Psoas muscle (tissue), 8 donors: ENCODE results near the gene PEX11A. TPM values are rescaled to one million over a fixed set of nuclear protein-coding genes. Genes with fewer than 3 reads are reported as not detected.
"Not testable (repeated sequence)": the region's sequence is repeated elsewhere in the genome, so short reads cannot be mapped to it uniquely, and the experiment has no call there.

Experiments
- ATAC-seq, 4 donors: fragments of 200-7000 bp; cut with Tn5 transposase; one replicate each; pipeline ENCODE4 v1.9.1; 2020; ENCODE audit warnings: moderate library complexity in 3 of 4, mild to moderate bottlenecking in 2 of 4
- DNase-seq, 2 donors: peaks; one replicate each; pipeline ENCODE4 v3.0.0-alpha.2; 2020
- H3K27ac ChIP-seq: fragments of 200-600 bp; one replicate; pipeline ENCODE4 v1.8.0; 2022
- H3K27me3 ChIP-seq, 3 donors: fragments of 200-600 bp in 1 of 3; one replicate each; pipeline versions ENCODE4 v1.6.1 to v1.8.0; 2013 to 2022; ENCODE audit warnings: low read length in 2 of 3, mild to moderate bottlenecking in 2 of 3, moderate library complexity in 1 of 3; ENCODE audit not compliant: insufficient read depth in 3 of 3
- H3K36me3 ChIP-seq, 2 donors: fragments of 200-600 bp in 1 of 2; one replicate each; pipeline versions ENCODE4 v1.6.1 to v1.8.0; 2013 to 2022; ENCODE audit warnings: low read depth in 1 of 2, mild to moderate bottlenecking in 1 of 2, moderate library complexity in 1 of 2; ENCODE audit not compliant: insufficient read depth in 1 of 2
- H3K4me1 ChIP-seq: fragments of 200-600 bp; one replicate; pipeline ENCODE4 v1.8.0; 2022
- H3K4me3 ChIP-seq: fragments of 200-600 bp; one replicate; pipeline ENCODE4 v1.8.0; 2022; ENCODE audit warnings: mild to moderate bottlenecking
- H3K9me3 ChIP-seq: fragments of 200-600 bp; one replicate; pipeline ENCODE4 v1.8.0; 2022
- CTCF ChIP-seq: fragments of 200-600 bp; IDR thresholded peaks from one replicate; pipeline ENCODE4 v1.8.0; 2022; ENCODE audit warnings: antibody characterized with exemption
- whole genome bisulfite sequencing, 3 donors: extraction: QIAGEN DNeasy Blood & Tissue Kit; methylation state at CpG; one replicate each; pipeline versions ENCODE4 v1.1.6 to v1.1.7; 2013; 5-methylcytosine and 5-hydroxymethylcytosine counted together
- intact Hi-C, 2 donors: fragments of 100-400 bp; cut with DNase I; formaldehyde crosslinking; loops; one replicate each; pipeline versions ENCODE4 v1.11.0 to v1.14.2; 2022
- polyA plus RNA-seq, 3 donors: library from polyadenylated mRNA; stranded (reverse); fragments of 200-250 nt; gene quantifications; one replicate each; pipeline ENCODE4 v1.2.3, GENCODE V29; 2013
- total RNA-seq, 4 donors: library from RNA; stranded (reverse); fragmentation: NEBNext Ultra II Directional in 2 of 4; extraction: Animal tissue kit (Norgen Biotek cat#: 25700) in 2 of 4; gene quantifications; one replicate each; pipeline versions ENCODE4 v1.2.1 to v1.2.4, GENCODE V29; 2021 to 2023
- donor health status: healthy with polysubstance abuse.
- donor health status: DM: no; HTN: no; CAD: no; lungs with moderate emphysema.
- donor health status: Bipolar disorder and iron deficiency.
- donor health status: healthy.
- donor health status: DM: yes; HTN: yes; CAD: no.
- donor health status: DM: no; HTN: no; CAD: no.
- donor health status: DM: no; HTN: no; CAD: no.
- donor health status: DM: yes; HTN: yes; CAD: no.

Gene PEX11A
- total and polyA plus RNA-seq, 7 donors: 5.5 to 14.2 (median 9.8) TPM

- DNase-seq (no peak), ATAC-seq (no peak)
- Histone ChIP-seq H3K4me3 (no peak overlapping the region), H3K36me3 (no peaks in the 10 kb centered on the region), H3K27ac (no peak overlapping the region), H3K9me3 (no peaks in the 10 kb centered on the region), H3K27me3 (no peaks in the 10 kb centered on the region), H3K4me1 (no peaks in the 10 kb centered on the region)
- intact Hi-C loops: no loop called here
- WGBS, 3 donors: 40 to 74% (median 69%) methylated on average over 2 of the region's 2 CpGs
- TF ChIP-seq CTCF: no peak
These were observed 2.5 kb upstream of the PEX11A start for GRCh38 chr15:89693091-89693490.

- H3K9me3 ChIP-seq, DNase-seq, H3K27me3 ChIP-seq, H3K4me1 ChIP-seq, intact Hi-C loops: not testable (repeated sequence)
- WGBS, 3 donors: 41 to 60% (median 55%) methylated on average over 15 of the region's 15 CpGs
- ATAC-seq: peak in 1 of 4 donors; percentile 2
- Histone ChIP-seq H3K27ac (peak overlapping the region; percentile 72), H3K4me3 (peak overlapping the region; percentile 86), H3K36me3 (peaks cover 0 to 11% of the 10 kb centered on the region in 2 donors)
These were observed 651 bp downstream of the PEX11A start for GRCh38 chr15:89689930-89690275.

GRCh38 chr15:89686522-89686921 is 4.0 kb downstream of the PEX11A start:
- no peaks in the 10 kb centered on the region for H3K27me3 ChIP-seq
- H3K4me3 ChIP-seq: no peak overlapping the region
- no peak for TF ChIP-seq CTCF
- DNase-seq (no peak), ATAC-seq (no peak)
- peaks cover 7% of the 10 kb centered on the region for H3K4me1 ChIP-seq
- H3K36me3 ChIP-seq: peaks cover 0 to 32% of the 10 kb centered on the region in 2 donors
- intact Hi-C loops: no loop called here
- H3K27ac ChIP-seq: no peak overlapping the region
- no peaks in the 10 kb centered on the region for H3K9me3 ChIP-seq

GRCh38 chr15:89685995-89686394 is 4.6 kb downstream of the PEX11A start:
- Histone ChIP-seq H3K36me3 (peaks cover 0 to 32% of the 10 kb centered on the region in 2 donors), H3K4me1 (peaks cover 12% of the 10 kb centered on the region), H3K27ac (no peak overlapping the region), H3K4me3 (no peak overlapping the region), H3K27me3 (no peaks in the 10 kb centered on the region), H3K9me3 (no peaks in the 10 kb centered on the region)
- no peak for DNase-seq
- ATAC-seq: no peak
- no peak for TF ChIP-seq CTCF
- intact Hi-C loops: no loop called here
- 83 to 90% (median 89%) methylated on average over 2 of the region's 2 CpGs for WGBS, 3 donors

- TF ChIP-seq CTCF: no peak
- intact Hi-C loops: no loop called here
- 93 to 96% (median 95%) methylated on average over 2 of the region's 2 CpGs for WGBS, 3 donors
- Histone ChIP-seq H3K36me3 (peaks cover 0 to 31% of the 10 kb centered on the region in 2 donors), H3K4me3 (peak overlapping the region; percentile 12), H3K27ac (peak overlapping the region; percentile 59), H3K4me1 (peaks cover 33% of the 10 kb centered on the region), H3K9me3 (no peaks in the 10 kb centered on the region), H3K27me3 (no peaks in the 10 kb centered on the region)
- DNase-seq: no peak
- ATAC-seq: peak in 3 of 4 donors; percentile 16 to 22 (median 18)
These were observed 9.4 kb downstream of the PEX11A start for GRCh38 chr15:89681146-89681545.
